ENCODE results near the gene ODF2. TPM values are rescaled to one million over a fixed set of nuclear protein-coding genes. Genes with fewer than 3 reads are reported as not detected.

The ODF2 gene
- total RNA-seq, 1 experiment from 2014 or later = 36.8 TPM

GRCh38 chr9:128497824-128498610 is 42.2 kb downstream of the ODF2 start:
- H3K4me3 ChIP-seq (ENCODE audit: low read depth in 2 of 2, low read length in 2 of 2) = no peak overlapping the region
- no peaks in the 10 kb centered on the region for H3K9me3 ChIP-seq (ENCODE audit: control insufficient read depth, insufficient read depth, low read depth, low read length)
- BruUV-seq (replicated peaks) = no TSS peak
- TF ChIP-seq POLR2AphosphoS5 (IDR thresholded peaks at IDR 0.05; ENCODE audit: low read depth, low read length) (no peak), TCF7L2 (IDR thresholded peaks at IDR 0.05; ENCODE audit: low read depth, low read length) (no peak), CTCF (IDR thresholded peaks at IDR 0.05) (no peak), REST (IDR thresholded peaks at IDR 0.05; ENCODE audit: insufficient read depth in 1 of 2, low read depth in 2 of 2, low read length in 1 of 2) (no peak), SIN3A (IDR thresholded peaks at IDR 0.05; ENCODE audit: borderline replicate concordance, insufficient read depth, low read depth, low read length) (no peak)
- ChIA-PET POLR2A (no interaction called here), CTCF (interaction anchor here (0.5 kb wide), 1 partner anchor 13 kb away, joined by 5 read pairs; no protein-coding TSS in a partner anchor)
- H3K4me1 ChIP-seq (ENCODE audit: control insufficient read depth, insufficient read depth, low read length) = no peaks in the 10 kb centered on the region
- no peaks in the 10 kb centered on the region for H3K27me3 ChIP-seq (ENCODE audit: control insufficient read depth, insufficient read depth, low read length)
- DNase-seq (ENCODE audit: low read depth, low spot score) (no peak), ATAC-seq (no peak)
- in situ Hi-C loops (cut with HindIII; ENCODE audit: low pct_unique_long_range_greater_than_20kb, low sequenced_read_pairs) (no loop called here), intact Hi-C loops (cut with micrococcal nuclease; ENCODE audit: unreplicated experiment) (no loop called here)
- peaks cover 2% of the 10 kb centered on the region for H3K36me3 ChIP-seq (ENCODE audit: control insufficient read depth, insufficient read depth, low read length)
- H3K27ac ChIP-seq (ENCODE audit: low read length) = no peak overlapping the region

- CTCF ChIA-PET = no interaction called here
- BruUV-seq (replicated peaks) = no TSS peak
Measured at GRCh38 chr9:128498911-128499310, 43.1 kb downstream of the ODF2 start.

More at GRCh38 chr9:128498911-128499310, 43.1 kb downstream of the ODF2 start:
- Histone ChIP-seq H3K4me3 (ENCODE audit: low read depth in 2 of 2, low read length in 2 of 2) (no peak overlapping the region), H3K27me3 (ENCODE audit: control insufficient read depth, insufficient read depth, low read length) (no peaks in the 10 kb centered on the region), H3K27ac (ENCODE audit: low read length) (no peak overlapping the region), H3K9me3 (ENCODE audit: control insufficient read depth, insufficient read depth, low read depth, low read length) (no peaks in the 10 kb centered on the region), H3K36me3 (ENCODE audit: control insufficient read depth, insufficient read depth, low read length) (peaks cover 2% of the 10 kb centered on the region), H3K4me1 (ENCODE audit: control insufficient read depth, insufficient read depth, low read length) (no peaks in the 10 kb centered on the region; the same call in 1 of the 2 replicates)
- intact Hi-C loops (cut with micrococcal nuclease; ENCODE audit: unreplicated experiment) (no loop called here), in situ Hi-C loops (cut with HindIII; ENCODE audit: low pct_unique_long_range_greater_than_20kb, low sequenced_read_pairs) (no loop called here)
- no peak for TF ChIP-seq REST (IDR thresholded peaks at IDR 0.05; ENCODE audit: insufficient read depth in 1 of 2, low read depth in 2 of 2, low read length in 1 of 2)
- no peak for TF ChIP-seq POLR2AphosphoS5 (IDR thresholded peaks at IDR 0.05; ENCODE audit: low read depth, low read length)
- TF ChIP-seq TCF7L2 (IDR thresholded peaks at IDR 0.05; ENCODE audit: low read depth, low read length) = no peak
- no peak for TF ChIP-seq SIN3A (IDR thresholded peaks at IDR 0.05; ENCODE audit: borderline replicate concordance, insufficient read depth, low read depth, low read length)
- no peak for TF ChIP-seq CTCF (IDR thresholded peaks at IDR 0.05)
- DNase-seq (ENCODE audit: low read depth, low spot score) = no peak
- POLR2A ChIA-PET = interaction anchor here (0.7 kb wide), 1 partner anchor 40 kb away, joined by 4 read pairs; no protein-coding TSS in a partner anchor
- ATAC-seq = no peak

Measured in Panc1 (cell line).